ENCODE data around the gene PPP2R2B.

Gene PPP2R2B

GRCh38 chr5:146828385-146828784 lies 50.2 kb downstream of the PPP2R2B start:
- FAIRE-seq (no peak), DNase-seq (ENCODE audit: insufficient read length, low spot score) (no peak)

GRCh38 chr5:146827901-146828300 lies 50.7 kb downstream of the PPP2R2B start:
- DNase-seq (ENCODE audit: insufficient read length, low spot score) (no peak), FAIRE-seq (no peak)

- DNase-seq (ENCODE audit: insufficient read length, low spot score) (no peak), FAIRE-seq (no peak)
Observed at GRCh38 chr5:146825033-146825432, 53.5 kb downstream of the PPP2R2B start.

GRCh38 chr5:146821732-146822131 lies 56.8 kb downstream of the PPP2R2B start:
- no peak for FAIRE-seq
- no peak for DNase-seq (ENCODE audit: insufficient read length, low spot score)

GRCh38 chr5:146820987-146821386 lies 57.6 kb downstream of the PPP2R2B start:
- DNase-seq (ENCODE audit: insufficient read length, low spot score), result no peak
- FAIRE-seq, result no peak

GRCh38 chr5:146818822-146819221 lies 59.7 kb downstream of the PPP2R2B start:
- no peak for FAIRE-seq
- no peak for DNase-seq (ENCODE audit: insufficient read length, low spot score)

GRCh38 chr5:146817973-146818372 lies 60.6 kb downstream of the PPP2R2B start:
- FAIRE-seq, result no peak
- DNase-seq (ENCODE audit: insufficient read length, low spot score), result no peak

GRCh38 chr5:146816775-146817387 lies 61.7 kb downstream of the PPP2R2B start:
- FAIRE-seq, result no peak
- DNase-seq (ENCODE audit: insufficient read length, low spot score), result no peak

GRCh38 chr5:146815411-146815810 lies 63.1 kb downstream of the PPP2R2B start:
- no peak for DNase-seq (ENCODE audit: insufficient read length, low spot score)
- no peak for FAIRE-seq

GRCh38 chr5:146813346-146814157 lies 65.0 kb downstream of the PPP2R2B start:
- DNase-seq (ENCODE audit: insufficient read length, low spot score) (no peak), FAIRE-seq (no peak)

- DNase-seq (ENCODE audit: insufficient read length, low spot score) (no peak), FAIRE-seq (no peak)
Observed at GRCh38 chr5:146805081-146805480, 73.5 kb downstream of the PPP2R2B start.

- no peak for FAIRE-seq
- DNase-seq (ENCODE audit: insufficient read length, low spot score), result no peak
Observed at GRCh38 chr5:146802945-146803522, 75.5 kb downstream of the PPP2R2B start.

- FAIRE-seq, result no peak
- DNase-seq (ENCODE audit: insufficient read length, low spot score), result no peak
Observed at GRCh38 chr5:146799671-146800070, 78.9 kb downstream of the PPP2R2B start.

- DNase-seq (ENCODE audit: insufficient read length, low spot score), result no peak
- no peak for FAIRE-seq
Observed at GRCh38 chr5:146799231-146799630, 79.3 kb downstream of the PPP2R2B start.

GRCh38 chr5:146797658-146798057 lies 80.9 kb downstream of the PPP2R2B start:
- FAIRE-seq, result no peak
- no peak for DNase-seq (ENCODE audit: insufficient read length, low spot score)

GRCh38 chr5:146796911-146797310 lies 81.6 kb downstream of the PPP2R2B start:
- FAIRE-seq (no peak), DNase-seq (ENCODE audit: insufficient read length, low spot score) (no peak)

- no peak for FAIRE-seq
- DNase-seq (ENCODE audit: insufficient read length, low spot score), result no peak
Observed at GRCh38 chr5:146796144-146796543, 82.4 kb downstream of the PPP2R2B start.

- FAIRE-seq (no peak), DNase-seq (ENCODE audit: insufficient read length, low spot score) (no peak)
Observed at GRCh38 chr5:146794326-146795029, 84.1 kb downstream of the PPP2R2B start.

- DNase-seq (ENCODE audit: insufficient read length, low spot score) (no peak), FAIRE-seq (no peak)
Observed at GRCh38 chr5:146793709-146794108, 84.8 kb downstream of the PPP2R2B start.

- FAIRE-seq, result no peak
Observed at GRCh38 chr5:146791471-146791870, 87.1 kb downstream of the PPP2R2B start.

More at GRCh38 chr5:146791471-146791870, 87.1 kb downstream of the PPP2R2B start:
- DNase-seq (ENCODE audit: insufficient read length, low spot score), result no peak
